Fibroblast of lung (primary cell): ENCODE results near the gene STK4. TPM values are rescaled to one million over a fixed set of nuclear protein-coding genes. Genes with fewer than 3 reads are reported as not detected.

Source experiments
- DNase-seq, 2 donors: peaks; one replicate each; pipeline versions ENCODE4 v3.0.0 to v3.0.0-alpha.2; 2010; ENCODE audit warnings: low read depth in 2 of 2
- H2AFZ ChIP-seq: 2 replicates; pipeline ENCODE4 v1.5.1; 2012; ENCODE audit warnings: low read length, control low read depth, inconsistent platforms
- H3K27ac ChIP-seq: 2 replicates; pipeline ENCODE4 v1.5.1; 2011; ENCODE audit warnings: low read length, control low read depth; ENCODE audit not compliant: insufficient read depth
- H3K27me3 ChIP-seq: 2 replicates; pipeline ENCODE4 v1.5.1; 2011; ENCODE audit warnings: mild to moderate bottlenecking, low read length; ENCODE audit not compliant: control insufficient read depth, insufficient read depth
- H3K36me3 ChIP-seq: 2 replicates; pipeline ENCODE4 v1.5.1; 2011; ENCODE audit warnings: low read length; ENCODE audit not compliant: control insufficient read depth, insufficient read depth
- H3K4me1 ChIP-seq: 2 replicates; pipeline ENCODE4 v1.5.1; 2011; ENCODE audit warnings: low read length; ENCODE audit not compliant: control insufficient read depth, insufficient read depth; ENCODE audit errors: extremely low read depth
- H3K4me2 ChIP-seq: 2 replicates; pipeline ENCODE4 v1.5.1; 2011; ENCODE audit warnings: low read length, control low read depth; ENCODE audit not compliant: insufficient read depth; ENCODE audit errors: extremely low read depth
- H3K4me3 ChIP-seq, 4 experiments: fragments of 200-600 bp in 1 of 4; sonication (generic) in 1 of 4; replicated peaks in 1 of 4; 2 replicates each; pipeline ENCODE4 v1.5.1; 2011 to 2016; ENCODE audit warnings: low read length in 4 of 4, low read depth in 3 of 4, mild to moderate bottlenecking in 3 of 4, control low read depth in 2 of 4, inconsistent platforms in 1 of 4, mixed read lengths in 1 of 4; ENCODE audit not compliant: insufficient read depth in 1 of 4; ENCODE audit errors: control extremely low read depth in 1 of 4
- H3K79me2 ChIP-seq: 2 replicates; pipeline ENCODE4 v1.5.1; 2012; ENCODE audit warnings: mild to moderate bottlenecking, low read length, inconsistent platforms; ENCODE audit not compliant: control insufficient read depth, insufficient read depth
- H3K9ac ChIP-seq: 2 replicates; pipeline ENCODE4 v1.5.1; 2011; ENCODE audit warnings: mild to moderate bottlenecking, low read length, control low read depth; ENCODE audit not compliant: insufficient read depth
- H3K9me3 ChIP-seq: 2 replicates; pipeline ENCODE4 v1.5.1; 2012; ENCODE audit warnings: low read depth, low read length; ENCODE audit not compliant: control insufficient read depth, insufficient read depth
- H4K20me1 ChIP-seq: 2 replicates; pipeline ENCODE4 v1.5.1; 2011; ENCODE audit warnings: low read length; ENCODE audit not compliant: control insufficient read depth, insufficient read depth; ENCODE audit errors: extremely low read depth
- CTCF ChIP-seq, 2 donors: IDR thresholded peaks in 1 of 2; conservative IDR thresholded peaks in 1 of 2; 1 replicate in 1 of 2; 2 replicates in 1 of 2; pipeline ENCODE4 v1.5.1; 2011 to 2012; ENCODE audit warnings: low read length in 2 of 2, control low read depth in 1 of 2, inconsistent platforms in 1 of 2, low read depth in 1 of 2, mild to moderate bottlenecking in 1 of 2
- EZH2 ChIP-seq: IDR thresholded peaks from 2 replicates; pipeline ENCODE4 v1.5.1; 2012; ENCODE audit warnings: low read length, control low read depth, mild to moderate bottlenecking; ENCODE audit errors: missing control alignments
- polyA plus RNA-seq, 2 donors: library from polyadenylated mRNA; depleted of rRNA in 1 of 2; stranded (reverse) in 1 of 2; unstranded in 1 of 2; fragments of >200 nt; gene quantifications; 2 replicates each; pipeline ENCODE4 v1.2.1, GENCODE V29; 2011 to 2012; ENCODE audit warnings: missing spikeins in 1 of 2
- total RNA-seq: library from RNA; depleted of rRNA; stranded (reverse); fragments of >200 nt; gene quantifications from 2 replicates; pipeline ENCODE4 v1.2.1, GENCODE V29; 2014

The STK4 gene
- total and polyA plus RNA-seq, 2 donors (not counting 1 experiment from before 2014, with no cell fraction given): 19.0 to 31.7 TPM

- no peaks in the 10 kb centered on the region for H3K27me3 ChIP-seq
- H4K20me1 ChIP-seq: no peaks in the 10 kb centered on the region
- TF ChIP-seq CTCF (conservative IDR thresholded peaks at IDR 0.05 in 1 of 2, IDR thresholded peaks at IDR 0.05 in 1 of 2; ENCODE audit: low read depth in 1 of 2, low read length in 2 of 2) (no peak), EZH2 (no peak)
- no peak overlapping the region for H2AFZ ChIP-seq
- no peak overlapping the region for H3K27ac ChIP-seq
- no peak for DNase-seq
- H3K9me3 ChIP-seq: no peaks in the 10 kb centered on the region
- no peak overlapping the region for H3K4me3 ChIP-seq
- H3K79me2 ChIP-seq: no peaks in the 10 kb centered on the region
- no peaks in the 10 kb centered on the region for H3K4me1 ChIP-seq
- peaks cover 2% of the 10 kb centered on the region for H3K36me3 ChIP-seq
- H3K9ac ChIP-seq: no peak overlapping the region
- no peak overlapping the region for H3K4me2 ChIP-seq
These were observed 22.4 kb downstream of the STK4 start for GRCh38 chr20:44988631-44989171.

GRCh38 chr20:44990425-44990824, 24.1 kb downstream of the STK4 start:
- H3K27me3 ChIP-seq: no peaks in the 10 kb centered on the region
- no peaks in the 10 kb centered on the region for H3K79me2 ChIP-seq
- no peak overlapping the region for H3K27ac ChIP-seq
- H3K36me3 ChIP-seq: peaks cover 2% of the 10 kb centered on the region
- no peak overlapping the region for H3K9ac ChIP-seq
- no peaks in the 10 kb centered on the region for H4K20me1 ChIP-seq
- DNase-seq: peak in 1 of 2 donors; percentile 31
- no peaks in the 10 kb centered on the region for H3K4me1 ChIP-seq
- TF ChIP-seq EZH2 (no peak), CTCF (conservative IDR thresholded peaks at IDR 0.05 in 1 of 2, IDR thresholded peaks at IDR 0.05 in 1 of 2; ENCODE audit: low read depth in 1 of 2, low read length in 2 of 2) (no peak)
- H3K9me3 ChIP-seq: no peaks in the 10 kb centered on the region
- H3K4me3 ChIP-seq: peak overlapping the region in 2 of 4 experiments; percentile 2 to 29
- H3K4me2 ChIP-seq: peak overlapping the region; percentile 18
- peak overlapping the region; percentile 47 for H2AFZ ChIP-seq

- no peak overlapping the region for H2AFZ ChIP-seq
- H3K9me3 ChIP-seq: no peaks in the 10 kb centered on the region
- peaks cover 2% of the 10 kb centered on the region for H3K36me3 ChIP-seq
- peak overlapping the region; percentile 18 for H3K4me2 ChIP-seq
- peak overlapping the region in 3 of 4 experiments; percentile 3 to 29 (median 7) for H3K4me3 ChIP-seq
- H3K27ac ChIP-seq: no peak overlapping the region
- no peaks in the 10 kb centered on the region for H4K20me1 ChIP-seq
- H3K27me3 ChIP-seq: no peaks in the 10 kb centered on the region
- no peak overlapping the region for H3K9ac ChIP-seq
- DNase-seq: peak in 1 of 2 donors; percentile 6
- no peaks in the 10 kb centered on the region for H3K79me2 ChIP-seq
- no peaks in the 10 kb centered on the region for H3K4me1 ChIP-seq
- TF ChIP-seq CTCF (conservative IDR thresholded peaks at IDR 0.05 in 1 of 2, IDR thresholded peaks at IDR 0.05 in 1 of 2; ENCODE audit: low read depth in 1 of 2, low read length in 2 of 2): no peak
- TF ChIP-seq EZH2: no peak
These were observed 24.6 kb downstream of the STK4 start for GRCh38 chr20:44990957-44991356.
